Suprapubic skin (tissue), 3 donors: ENCODE results near the gene TWIST2.

Experiments used
- EP300 ChIP-seq: sonication (generic); formaldehyde crosslinking; IDR thresholded peaks from one replicate; pipeline ENCODE4 v1.6.1; 2017; ENCODE audit warnings: antibody characterized with exemption
- POLR2A ChIP-seq, 2 donors: fragments of 450-650 bp; IDR thresholded peaks; one replicate each; pipeline ENCODE4 v1.6.1; 2017; ENCODE audit warnings: antibody characterized with exemption in 2 of 2, mild to moderate bottlenecking in 2 of 2, moderate library complexity in 2 of 2
- TF ChIP-seq, protein P1 (sequence below), 2 donors: fragments of 200-600 bp in 1 of 2; fragments of 450-650 bp in 1 of 2; sonication (generic) in 1 of 2; IDR thresholded peaks; one replicate each; pipeline ENCODE4 v1.5.1; 2016 to 2019; ENCODE audit warnings: antibody characterized with exemption in 2 of 2, mild to moderate bottlenecking in 1 of 2, moderate library complexity in 1 of 2

DNA sequence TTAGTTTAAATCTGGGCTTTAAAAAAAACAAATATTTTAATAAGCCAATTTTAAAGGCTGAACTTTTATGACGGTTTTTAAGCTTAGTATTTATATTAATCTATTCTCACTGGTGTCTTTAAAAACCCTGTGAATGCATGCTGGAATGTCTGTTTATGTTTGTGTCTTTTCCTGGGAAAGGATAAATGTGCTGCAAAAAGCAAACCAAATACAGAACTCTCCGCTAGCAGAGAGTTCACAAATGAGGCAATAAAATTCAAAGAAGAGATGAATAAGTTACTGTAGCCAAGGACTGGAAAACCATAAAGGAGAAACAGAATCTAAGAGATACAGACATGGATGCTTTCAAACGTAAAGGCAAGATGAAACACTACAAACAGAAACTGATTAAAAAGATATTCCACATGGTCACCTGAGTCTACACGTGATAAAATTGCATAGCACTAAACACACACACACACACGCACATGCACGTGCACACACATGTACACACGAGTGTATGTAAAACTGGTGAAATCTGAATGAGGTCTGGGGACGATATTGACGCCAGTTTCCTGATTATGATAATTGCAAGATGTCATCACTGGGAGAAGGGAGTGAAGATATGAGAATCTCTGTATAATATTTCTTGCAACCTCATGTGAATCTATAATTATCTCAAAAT, 4.5 kb downstream of the TWIST2 start:
- TF ChIP-seq, protein P1, sequence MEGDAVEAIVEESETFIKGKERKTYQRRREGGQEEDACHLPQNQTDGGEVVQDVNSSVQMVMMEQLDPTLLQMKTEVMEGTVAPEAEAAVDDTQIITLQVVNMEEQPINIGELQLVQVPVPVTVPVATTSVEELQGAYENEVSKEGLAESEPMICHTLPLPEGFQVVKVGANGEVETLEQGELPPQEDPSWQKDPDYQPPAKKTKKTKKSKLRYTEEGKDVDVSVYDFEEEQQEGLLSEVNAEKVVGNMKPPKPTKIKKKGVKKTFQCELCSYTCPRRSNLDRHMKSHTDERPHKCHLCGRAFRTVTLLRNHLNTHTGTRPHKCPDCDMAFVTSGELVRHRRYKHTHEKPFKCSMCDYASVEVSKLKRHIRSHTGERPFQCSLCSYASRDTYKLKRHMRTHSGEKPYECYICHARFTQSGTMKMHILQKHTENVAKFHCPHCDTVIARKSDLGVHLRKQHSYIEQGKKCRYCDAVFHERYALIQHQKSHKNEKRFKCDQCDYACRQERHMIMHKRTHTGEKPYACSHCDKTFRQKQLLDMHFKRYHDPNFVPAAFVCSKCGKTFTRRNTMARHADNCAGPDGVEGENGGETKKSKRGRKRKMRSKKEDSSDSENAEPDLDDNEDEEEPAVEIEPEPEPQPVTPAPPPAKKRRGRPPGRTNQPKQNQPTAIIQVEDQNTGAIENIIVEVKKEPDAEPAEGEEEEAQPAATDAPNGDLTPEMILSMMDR (IDR thresholded peaks at IDR 0.05), result no peak
- TF ChIP-seq POLR2A (IDR thresholded peaks at IDR 0.05) (no peak), EP300 (no peak)
